K562 (cell line): ENCODE measurements around the gene MCM5. TPM values are rescaled to one million over a fixed set of nuclear protein-coding genes. Genes with fewer than 3 reads are reported as not detected.

Source experiments
- ATAC-seq: fragments of 200-7000 bp; cut with Tn5 transposase; 3 replicates; pipeline ENCODE4 v1.9.1; 2020; ENCODE audit warnings: moderate library complexity
- BruUV-seq: library from RNA; stranded (reverse); fragments of 400-500 nt; replicated peaks from 2 replicates; lab custom pipeline; 2021; lab: Mats Ljungman, UMichigan
- CTCF ChIA-PET: fragments of 300-600 bp; formaldehyde crosslinking; extraction: SDS; loops from one replicate; lab custom pipeline; 2021; ENCODE audit warnings: low intra/inter-chr PET ratio; lab: Yijun Ruan, JAX
- POLR2A ChIA-PET: fragments of 300-600, 350-650 bp; sonication (Branson Sonifier 250); formaldehyde crosslinking; extraction: SDS; loops from one replicate; lab custom pipeline; 2021; ENCODE audit warnings: antibody characterized with exemption, inconsistent platforms; lab: Yijun Ruan, JAX
- DNase-seq, 4 experiments: peaks; one replicate each; pipeline versions ENCODE4 v3.0.0 to v3.0.0-alpha.2; 2011 to 2018; ENCODE audit warnings: low spot score in 3 of 4, mixed read lengths in 3 of 4; ENCODE audit errors: extremely low read depth in 1 of 4
- FAIRE-seq: peaks from 2 replicates; lab custom pipeline; 2011; peaks lifted over from hg19 to GRCh38; lab: Jason Lieb, UNC
- H2AFZ ChIP-seq: 2 replicates; pipeline ENCODE4 v1.6.0; 2011; ENCODE audit warnings: low read depth, low read length, control low read depth, inconsistent platforms
- H3K27ac ChIP-seq: fragments of 200-600 bp; 3 replicates; pipeline ENCODE4 v1.8.0; 2011; ENCODE audit warnings: low read depth, mild to moderate bottlenecking, control low read depth, inconsistent platforms, low read length, moderate library complexity, mixed read lengths; ENCODE audit errors: extremely low read depth
- H3K27me3 ChIP-seq, 2 experiments: fragments of 300-600 bp in 1 of 2; 2 replicates in 1 of 2; 3 replicates in 1 of 2; pipeline versions ENCODE4 v1.6.0 to v1.8.0; 2011; ENCODE audit warnings: inconsistent platforms in 2 of 2, low read length in 2 of 2, mild to moderate bottlenecking in 1 of 2, mixed read lengths in 1 of 2, moderate library complexity in 1 of 2; ENCODE audit not compliant: control insufficient read depth in 2 of 2, insufficient read depth in 2 of 2
- H3K36me3 ChIP-seq: fragments of 300-600 bp; 3 replicates; pipeline ENCODE4 v1.8.0; 2011; ENCODE audit warnings: mild to moderate bottlenecking, low read length, inconsistent platforms; ENCODE audit not compliant: control insufficient read depth, insufficient read depth
- H3K4me1 ChIP-seq, 2 experiments: fragments of 200-600 bp in 1 of 2; replicated peaks in 1 of 2; 2 replicates in 1 of 2; 3 replicates in 1 of 2; pipeline versions ENCODE4 v1.5.1 to v1.8.0; 2011; ENCODE audit warnings: inconsistent platforms in 2 of 2, low read length in 2 of 2, mild to moderate bottlenecking in 1 of 2, mixed read lengths in 1 of 2, moderate library complexity in 1 of 2; ENCODE audit not compliant: control insufficient read depth in 2 of 2, insufficient read depth in 2 of 2
- H3K4me2 ChIP-seq: 2 replicates; pipeline ENCODE4 v1.6.1; 2011; ENCODE audit warnings: low read length, control low read depth, inconsistent platforms, mixed read lengths; ENCODE audit not compliant: insufficient read depth
- H3K4me3 ChIP-seq: fragments of 200-600 bp; sonication (generic), shearing (Covaris generic); 2 replicates; pipeline ENCODE4 v1.5.1; 2016; ENCODE audit warnings: control low read depth, inconsistent platforms
- H3K79me2 ChIP-seq: fragments of 200-600 bp; 3 replicates; pipeline ENCODE4 v1.8.0; 2011; ENCODE audit warnings: low read length, inconsistent platforms; ENCODE audit not compliant: control insufficient read depth, insufficient read depth
- H3K9ac ChIP-seq, 2 experiments: 2 replicates each; pipeline versions ENCODE4 v1.6.0 to v1.6.1; 2011; ENCODE audit warnings: low read depth in 2 of 2, low read length in 2 of 2, control low read depth in 1 of 2, inconsistent platforms in 1 of 2, mild to moderate bottlenecking in 1 of 2, mixed read lengths in 1 of 2; ENCODE audit not compliant: insufficient read depth in 1 of 2
- H3K9me1 ChIP-seq: one replicate; pipeline ENCODE4 v1.6.0; 2011; ENCODE audit warnings: inconsistent platforms, mild to moderate bottlenecking, low read length, moderate library complexity; ENCODE audit not compliant: control insufficient read depth, insufficient read depth
- H3K9me3 ChIP-seq: replicated peaks from 2 replicates; pipeline ENCODE4 v1.5.1; 2011; ENCODE audit warnings: low read depth, low read length, inconsistent platforms; ENCODE audit not compliant: control insufficient read depth, insufficient read depth
- H4K20me1 ChIP-seq: replicated peaks from 2 replicates; pipeline ENCODE4 v1.6.1; 2011; ENCODE audit warnings: low read length, inconsistent platforms, mixed read lengths; ENCODE audit not compliant: control insufficient read depth, insufficient read depth
- EZH2 ChIP-seq: IDR thresholded peaks from 2 replicates; pipeline ENCODE4 v1.6.1; 2012; ENCODE audit warnings: low read depth, mild to moderate bottlenecking, inconsistent platforms, low read length, borderline replicate concordance
- GABPB2 ChIP-seq: fragments of 250-450 bp; sonication (Bioruptor Pico); conservative IDR thresholded peaks from 2 replicates; pipeline ENCODE4 v1.5.1; 2021; ENCODE audit warnings: mild to moderate bottlenecking
- IRF2 ChIP-seq: sonication (generic); formaldehyde crosslinking; IDR thresholded peaks from 2 replicates; pipeline ENCODE4 v1.8.1; 2022; ENCODE audit warnings: mild to moderate bottlenecking, missing genetic modification reagents
- MITF ChIP-seq: IDR thresholded peaks from 2 replicates; pipeline ENCODE4 v1.6.1; 2014; ENCODE audit warnings: antibody characterized with exemption
- NFYB ChIP-seq: IDR thresholded peaks from 2 replicates; pipeline ENCODE4 v1.6.1; 2011; ENCODE audit warnings: mild to moderate bottlenecking, moderate library complexity; ENCODE audit not compliant: insufficient read length; ENCODE audit errors: extremely low read depth
- SAFB ChIP-seq: fragments of 200-400 bp; formaldehyde crosslinking; IDR thresholded peaks from 2 replicates; pipeline ENCODE4 v1.6.1; 2017; ENCODE audit warnings: low read depth, low read length, borderline replicate concordance
- SREBF1 ChIP-seq: fragments of 150-350 bp; IDR thresholded peaks from 2 replicates; pipeline ENCODE4 v1.6.1; 2014; ENCODE audit warnings: antibody characterized with exemption, low read depth, low read length, borderline replicate concordance
- SRSF3 ChIP-seq: fragments of 200-400 bp; formaldehyde crosslinking; IDR thresholded peaks from 2 replicates; pipeline ENCODE4 v1.6.1; 2016; ENCODE audit warnings: mild to moderate bottlenecking, low read length, moderate library complexity; ENCODE audit not compliant: insufficient read depth
- TEAD2 ChIP-seq: fragments of 450-650 bp; IDR thresholded peaks from 2 replicates; pipeline ENCODE4 v1.6.1; 2016; ENCODE audit warnings: missing genetic modification characterization, control low read depth, missing compliant biosample characterization
- ZNF77 ChIP-seq: fragments of 250-450 bp; sonication (Bioruptor Pico); IDR thresholded peaks from 2 replicates; pipeline ENCODE4 v1.5.0; 2020
- WGBS: fragments of 100-300 bp; shearing (Covaris generic); methylation state at CpG from one replicate; pipeline ENCODE4 v1.1.6; 2016; ENCODE audit warnings: low coverage, mixed read lengths; ENCODE audit not compliant: insufficient coverage; ENCODE audit errors: missing lambda C conversion rate; 5-methylcytosine and 5-hydroxymethylcytosine counted together
- in situ Hi-C: fragments of 300-500 bp; cut with MboI; formaldehyde crosslinking; loops from 4 replicates; pipeline ENCODE4 v1.15.0; 2018; ENCODE audit warnings: inconsistent platforms, mixed read lengths
- intact Hi-C: fragments of 100-400 bp; cut with micrococcal nuclease; formaldehyde crosslinking; loops from 2 replicates; pipeline ENCODE4 v1.14.2; 2022
- polyA plus RNA-seq, 8 experiments: library from polyadenylated mRNA; depleted of rRNA in 4 of 8; stranded (reverse) in 5 of 8; unstranded in 3 of 8; fragments of >200 nt; fragmentation: Nextera tagmentation in 2 of 8; fragmentation: Illumina TruSeq in 1 of 8; extraction: Ambion mirVana in 2 of 8; extraction: Trizol in 1 of 8; gene quantifications; 2 replicates each; pipeline versions ENCODE4 v1.2.1 to v1.2.3, GENCODE V29; 2011 to 2014; ENCODE audit warnings: inconsistent platforms in 1 of 8, missing spikeins in 1 of 8
- total RNA-seq, 7 experiments: library from RNA; depleted of rRNA in 6 of 7; stranded (reverse); fragments of >200 nt in 6 of 7; fragmentation: Illumina TruSeq in 2 of 7; extraction: Trizol in 2 of 7; gene quantifications; 2 replicates each; pipeline versions ENCODE4 v1.2.1 to v1.2.3, GENCODE V29; 2011 to 2021; ENCODE audit warnings: low replicate concordance in 1 of 7

Gene MCM5
- total and polyA plus RNA-seq, 9 of the 15 experiments (the other 6 are each of a cell fraction or from before 2014, with no cell fraction given), result 5.6 to 180 (median 66.1) TPM

GRCh38 chr22:35463231-35463933, 63.4 kb downstream of the MCM5 start:
- in situ Hi-C loops (no loop called here), intact Hi-C loops (loop anchor here (10.0 kb wide), 1 partner anchor 109 kb away; no protein-coding TSS in a partner anchor)
- peaks cover 0 to 3% of the 10 kb centered on the region in 2 experiments; a peak in 2 of 5 replicates for H3K4me1 ChIP-seq
- no peak for TF ChIP-seq TEAD2 (tag)
- no peak for TF ChIP-seq SRSF3
- TF ChIP-seq GABPB2 (CRISPR knock-in tag), result no peak
- TF ChIP-seq NFYB, result no peak
- no peak for TF ChIP-seq ZNF77 (CRISPR knock-in tag)
- TF ChIP-seq SAFB, result no peak
- TF ChIP-seq IRF2 (CRISPR knock-in tag), result no peak
- TF ChIP-seq EZH2, result no peak
- no peak for TF ChIP-seq SREBF1
- no peak for TF ChIP-seq MITF
- WGBS, result 6% methylated on average over 2 of the region's 2 CpGs
- H3K9me3 ChIP-seq, result no peaks in the 10 kb centered on the region
- no peak for ATAC-seq
- no peak overlapping the region for H3K9ac ChIP-seq
- H3K27ac ChIP-seq, result no peak overlapping the region
- no peak for FAIRE-seq
- DNase-seq, result no peak
- CTCF ChIA-PET, result interaction anchor here (0.6 kb wide), 1 partner anchor 1067 kb away, joined by 3 read pairs; no protein-coding TSS in a partner anchor
- H3K36me3 ChIP-seq, result no peaks in the 10 kb centered on the region
- H3K27me3 ChIP-seq, result peaks cover 0 to 10% of the 10 kb centered on the region in 2 experiments; a peak in 1 of 5 replicates
- H2AFZ ChIP-seq, result no peak overlapping the region
- H3K9me1 ChIP-seq, result no peaks in the 10 kb centered on the region
- H4K20me1 ChIP-seq, result no peaks in the 10 kb centered on the region
- H3K4me2 ChIP-seq, result no peak overlapping the region
- H3K4me3 ChIP-seq, result no peak overlapping the region
- H3K79me2 ChIP-seq, result no peaks in the 10 kb centered on the region
- POLR2A ChIA-PET, result interaction anchor here (0.8 kb wide), 1 partner anchor 1091 kb away, joined by 3 read pairs; no protein-coding TSS in a partner anchor
- BruUV-seq, result no TSS peak
